Stimulated activated naive CD8-positive, alpha-beta T cell treated with anti-CD3 and anti-CD28 coated beads, Interleukin-15, amount 100 ng/mL, for 72 hours (primary cell): ENCODE results near the gene TMEM231.
A peak's percentile ranks its signal among the peaks of the same experiment; 100 is the strongest.

Experiments
- ATAC-seq: fragments of 150-1000 bp; cut with Tn5 transposase; 2 replicates; pipeline ENCODE4 v1.10.0; 2021; ENCODE audit warnings: mild to moderate bottlenecking, moderate library complexity
- DNase-seq, 2 donors: peaks; one replicate each; pipeline ENCODE4 v3.0.0; 2021 to 2022
- H3K27ac Mint-ChIP-seq, 2 donors: one replicate each; pipeline ENCODE4 v1.8.0; 2022; ENCODE audit warnings: mild to moderate bottlenecking in 2 of 2, mixed read lengths in 2 of 2, moderate library complexity in 2 of 2
- H3K27me3 Mint-ChIP-seq: one replicate; pipeline ENCODE4 v1.8.0; 2022; ENCODE audit warnings: mixed read lengths
- H3K4me1 Mint-ChIP-seq: one replicate; pipeline ENCODE4 v1.8.0; 2022; ENCODE audit warnings: mild to moderate bottlenecking, mixed read lengths
- H3K4me3 Mint-ChIP-seq, 2 donors: one replicate each; pipeline ENCODE4 v1.8.0; 2022; ENCODE audit warnings: mild to moderate bottlenecking in 2 of 2, mixed read lengths in 2 of 2, moderate library complexity in 1 of 2
- H3K9me3 Mint-ChIP-seq, 2 donors: one replicate each; pipeline ENCODE4 v1.8.0; 2022; ENCODE audit warnings: mixed read lengths in 2 of 2

Gene TMEM231

GRCh38 chr16:75576384-75576811 lies 20.3 kb upstream of the TMEM231 start:
- ATAC-seq (no peak), DNase-seq (no peak)
- peaks cover 27% of the 10 kb centered on the region for H3K4me1 Mint-ChIP-seq
- H3K4me3 Mint-ChIP-seq, result no peak overlapping the region
- peak overlapping the region in 1 of 2 donors; percentile 53 for H3K27ac Mint-ChIP-seq
- no peaks in the 10 kb centered on the region for H3K9me3 Mint-ChIP-seq
- H3K27me3 Mint-ChIP-seq, result no peaks in the 10 kb centered on the region

GRCh38 chr16:75575958-75576357 lies 19.9 kb upstream of the TMEM231 start:
- H3K9me3 Mint-ChIP-seq, result no peaks in the 10 kb centered on the region
- peaks cover 27% of the 10 kb centered on the region for H3K4me1 Mint-ChIP-seq
- no peaks in the 10 kb centered on the region for H3K27me3 Mint-ChIP-seq
- DNase-seq, result no peak
- H3K4me3 Mint-ChIP-seq, result no peak overlapping the region
- ATAC-seq, result no peak
- H3K27ac Mint-ChIP-seq, result peak overlapping the region in 1 of 2 donors; percentile 43

- peaks cover 29% of the 10 kb centered on the region for H3K4me1 Mint-ChIP-seq
- ATAC-seq (no peak), DNase-seq (no peak)
- H3K9me3 Mint-ChIP-seq, result no peaks in the 10 kb centered on the region
- no peaks in the 10 kb centered on the region for H3K27me3 Mint-ChIP-seq
- peak overlapping the region in 1 of 2 donors; percentile 74 for H3K27ac Mint-ChIP-seq
- H3K4me3 Mint-ChIP-seq, result no peak overlapping the region
Measured at GRCh38 chr16:75573955-75574354, 17.9 kb upstream of the TMEM231 start.

- DNase-seq (no peak), ATAC-seq (no peak)
- H3K9me3 Mint-ChIP-seq, result no peaks in the 10 kb centered on the region
- peaks cover 28% of the 10 kb centered on the region for H3K4me1 Mint-ChIP-seq
- no peaks in the 10 kb centered on the region for H3K27me3 Mint-ChIP-seq
- no peak overlapping the region for H3K27ac Mint-ChIP-seq
- H3K4me3 Mint-ChIP-seq, result no peak overlapping the region
Measured at GRCh38 chr16:75572864-75573542, 17.0 kb upstream of the TMEM231 start.

- Mint-ChIP-seq H3K27me3 (no peaks in the 10 kb centered on the region), H3K4me3 (no peak overlapping the region), H3K4me1 (peaks cover 35% of the 10 kb centered on the region), H3K9me3 (no peaks in the 10 kb centered on the region), H3K27ac (no peak overlapping the region)
- no peak for DNase-seq
- ATAC-seq, result no peak
Measured at GRCh38 chr16:75570396-75571065, 14.5 kb upstream of the TMEM231 start.

GRCh38 chr16:75567911-75568310 lies 11.9 kb upstream of the TMEM231 start:
- H3K9me3 Mint-ChIP-seq, result no peaks in the 10 kb centered on the region
- DNase-seq (no peak), ATAC-seq (no peak)
- peak overlapping the region in 1 of 2 donors; percentile 93 for H3K4me3 Mint-ChIP-seq
- peak overlapping the region in 1 of 2 donors; percentile 34 for H3K27ac Mint-ChIP-seq
- peaks cover 12% of the 10 kb centered on the region for H3K27me3 Mint-ChIP-seq
- peaks cover 40% of the 10 kb centered on the region for H3K4me1 Mint-ChIP-seq

GRCh38 chr16:75566758-75567255 lies 10.8 kb upstream of the TMEM231 start:
- peak in 1 of 2 donors; percentile 24 for DNase-seq
- Mint-ChIP-seq H3K9me3 (no peaks in the 10 kb centered on the region), H3K4me3 (peak overlapping the region; percentile 88 to 93), H3K27me3 (peaks cover 12% of the 10 kb centered on the region), H3K27ac (no peak overlapping the region), H3K4me1 (peaks cover 40% of the 10 kb centered on the region)
- peak; percentile 3 for ATAC-seq

- Mint-ChIP-seq H3K27me3 (peaks cover 12% of the 10 kb centered on the region), H3K9me3 (no peaks in the 10 kb centered on the region), H3K27ac (peak within 1 kb of the TSS; percentile 87 to 91), H3K4me1 (peaks cover 40% of the 10 kb centered on the region), H3K4me3 (peak within 1 kb of the TSS; percentile 88 to 93)
- DNase-seq, result peak; percentile 90 to 94
- ATAC-seq, result peak; percentile 83
Measured at GRCh38 chr16:75566040-75566757, 10.1 kb upstream of the TMEM231 start, which contains the start of gene GABARAPL2. Gene GABARAPL2, plus strand, starts transcription at chr16:75566379. Its CDS starts 108 bp downstream, at chr16:75566487.

GRCh38 chr16:75565640-75566039 lies 9.6 kb upstream of the TMEM231 start:
- peaks cover 12% of the 10 kb centered on the region for H3K27me3 Mint-ChIP-seq
- H3K4me1 Mint-ChIP-seq, result peaks cover 40% of the 10 kb centered on the region
- no peaks in the 10 kb centered on the region for H3K9me3 Mint-ChIP-seq

GRCh38 chr16:75559564-75560372 lies 3.7 kb upstream of the TMEM231 start:
- Mint-ChIP-seq H3K4me3 (no peak overlapping the region), H3K27ac (no peak overlapping the region), H3K27me3 (peaks cover 12% of the 10 kb centered on the region), H3K9me3 (no peaks in the 10 kb centered on the region), H3K4me1 (peaks cover 11% of the 10 kb centered on the region)
- DNase-seq (no peak), ATAC-seq (no peak)

More at GRCh38 chr16:75565640-75566039, 9.6 kb upstream of the TMEM231 start:
- no peak for ATAC-seq
- Mint-ChIP-seq H3K27ac (peak overlapping the region; percentile 87 to 91), H3K4me3 (peak overlapping the region; percentile 88 to 93)
- no peak for DNase-seq

GRCh38 chr16:75558846-75559401 lies 2.9 kb upstream of the TMEM231 start:
- no peak for DNase-seq
- no peak overlapping the region for H3K4me3 Mint-ChIP-seq

GRCh38 chr16:75556431-75556950 lies 439 bp upstream of the TMEM231 start:
- Mint-ChIP-seq H3K4me1 (peaks cover 9% of the 10 kb centered on the region), H3K27ac (peak overlapping the region; percentile 84 to 96), H3K9me3 (no peaks in the 10 kb centered on the region), H3K27me3 (peaks cover 20% of the 10 kb centered on the region), H3K4me3 (peak overlapping the region; percentile 99)
- ATAC-seq, result no peak
- DNase-seq, result no peak

More at GRCh38 chr16:75558846-75559401, 2.9 kb upstream of the TMEM231 start:
- no peak for ATAC-seq
- H3K27ac Mint-ChIP-seq, result no peak overlapping the region
- no peaks in the 10 kb centered on the region for H3K9me3 Mint-ChIP-seq
- peaks cover 9% of the 10 kb centered on the region for H3K4me1 Mint-ChIP-seq
- peaks cover 11% of the 10 kb centered on the region for H3K27me3 Mint-ChIP-seq

GRCh38 chr16:75555213-75555706 lies 792 bp downstream of the TMEM231 start:
- Mint-ChIP-seq H3K4me1 (peaks cover 13% of the 10 kb centered on the region), H3K27me3 (peaks cover 20% of the 10 kb centered on the region), H3K4me3 (peak overlapping the region; percentile 99), H3K9me3 (no peaks in the 10 kb centered on the region), H3K27ac (peak overlapping the region; percentile 90 to 95)
- DNase-seq (peak in 1 of 2 donors; percentile 20), ATAC-seq (peak; percentile 13)

- no peaks in the 10 kb centered on the region for H3K9me3 Mint-ChIP-seq
- H3K4me3 Mint-ChIP-seq, result no peak overlapping the region
- no peak overlapping the region for H3K27ac Mint-ChIP-seq
- peaks cover 20% of the 10 kb centered on the region for H3K27me3 Mint-ChIP-seq
- ATAC-seq (no peak), DNase-seq (no peak)
- peaks cover 20% of the 10 kb centered on the region for H3K4me1 Mint-ChIP-seq
Measured at GRCh38 chr16:75552951-75553350, 3.1 kb downstream of the TMEM231 start.
